ENCODE data around the gene ZNF780A.

- TF ChIP-seq GATA2 (IDR thresholded peaks at IDR 0.05; ENCODE audit: low read depth, low read length) (no peak), GATA3 (IDR thresholded peaks at IDR 0.05; ENCODE audit: low read depth, low read length) (no peak)
Measured at GRCh38 chr19:40089462-40089861, 1.3 kb downstream of the ZNF780A start.
